Stimulated activated CD8-positive, alpha-beta memory T cell treated with anti-CD3 and anti-CD28 coated beads, Interleukin-4, amount 100 ng/mL, for 4 hours (primary cell): ENCODE results near the gene DDX24.
"Not testable (repeated sequence)": the region's sequence is repeated elsewhere in the genome, so short reads cannot be mapped to it uniquely, and the experiment has no call there.

ENCODE experiments used
- DNase-seq, 2 donors: peaks; one replicate each; pipeline ENCODE4 v3.0.0-alpha.2; 2020; ENCODE audit warnings: low read depth in 2 of 2, low spot score in 1 of 2

The DDX24 gene

GRCh38 chr14:94087891-94088290, 6.9 kb upstream of the DDX24 start:
- DNase-seq: no peak

GRCh38 chr14:94081386-94081820, 401 bp upstream of the DDX24 start:
- no peak for DNase-seq

GRCh38 chr14:94079891-94080620, 946 bp downstream of the DDX24 start:
- no peak for DNase-seq

DNA sequence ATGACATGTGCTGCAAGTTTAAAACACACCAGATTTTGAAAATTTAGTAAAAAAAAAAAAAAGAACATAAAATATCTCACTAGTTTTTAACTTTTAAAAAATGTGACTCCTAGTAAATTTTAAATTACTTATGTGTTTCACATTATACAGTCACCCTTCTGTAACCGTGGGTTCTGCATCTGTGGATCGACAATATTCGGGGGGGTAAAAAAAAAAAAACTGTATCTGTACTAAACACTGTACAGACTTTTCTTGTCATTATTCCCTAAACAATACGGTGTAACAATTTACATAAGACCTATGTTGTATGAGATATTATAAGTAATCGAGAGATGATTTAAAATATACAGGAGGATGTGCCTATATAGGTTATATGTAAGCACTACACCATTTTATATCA, 3.2 kb downstream of the DDX24 start:
- DNase-seq: no peak

GRCh38 chr14:94077111-94077821, 3.7 kb downstream of the DDX24 start:
- no peak for DNase-seq

DNA sequence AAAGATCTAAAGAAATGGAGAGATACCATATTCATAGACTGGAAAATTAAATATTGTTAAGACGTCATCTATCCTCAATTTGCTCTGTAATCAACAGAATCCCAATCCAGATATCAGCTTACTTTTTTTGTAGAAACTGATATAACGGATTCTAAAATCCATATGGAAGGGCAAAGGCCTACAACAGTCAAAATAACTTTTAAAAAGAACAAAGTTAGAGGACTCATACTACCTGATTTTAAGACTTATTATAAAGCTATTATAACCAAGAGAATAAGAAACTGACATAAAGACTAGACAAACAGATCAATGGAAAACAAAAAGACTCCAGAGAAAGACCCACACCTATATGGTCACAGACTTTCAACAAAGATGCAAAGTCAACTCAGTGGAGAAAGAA, 6.0 kb downstream of the DDX24 start:
- DNase-seq: no peak

DNA sequence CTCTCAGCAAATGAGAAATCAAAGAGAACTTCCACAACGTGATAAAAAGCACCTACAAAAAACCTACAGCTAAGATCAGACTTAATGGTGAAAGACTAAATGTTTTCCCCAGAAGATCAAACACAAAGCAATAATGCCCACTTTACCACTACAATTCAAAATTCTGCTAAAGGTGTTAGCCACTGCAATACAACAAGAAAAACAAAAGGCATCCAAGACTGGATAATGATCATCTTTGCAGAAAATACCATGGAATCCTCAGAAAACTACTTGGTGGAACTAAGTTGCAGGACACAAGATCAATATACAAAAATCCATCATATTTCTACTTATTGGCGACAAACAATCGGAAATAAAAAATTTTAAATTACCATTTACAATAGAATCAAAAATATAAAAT, 6.5 kb downstream of the DDX24 start:
- no peak for DNase-seq

GRCh38 chr14:94072076-94072475, 8.9 kb downstream of the DDX24 start:
- DNase-seq: not testable (repeated sequence)

DNA sequence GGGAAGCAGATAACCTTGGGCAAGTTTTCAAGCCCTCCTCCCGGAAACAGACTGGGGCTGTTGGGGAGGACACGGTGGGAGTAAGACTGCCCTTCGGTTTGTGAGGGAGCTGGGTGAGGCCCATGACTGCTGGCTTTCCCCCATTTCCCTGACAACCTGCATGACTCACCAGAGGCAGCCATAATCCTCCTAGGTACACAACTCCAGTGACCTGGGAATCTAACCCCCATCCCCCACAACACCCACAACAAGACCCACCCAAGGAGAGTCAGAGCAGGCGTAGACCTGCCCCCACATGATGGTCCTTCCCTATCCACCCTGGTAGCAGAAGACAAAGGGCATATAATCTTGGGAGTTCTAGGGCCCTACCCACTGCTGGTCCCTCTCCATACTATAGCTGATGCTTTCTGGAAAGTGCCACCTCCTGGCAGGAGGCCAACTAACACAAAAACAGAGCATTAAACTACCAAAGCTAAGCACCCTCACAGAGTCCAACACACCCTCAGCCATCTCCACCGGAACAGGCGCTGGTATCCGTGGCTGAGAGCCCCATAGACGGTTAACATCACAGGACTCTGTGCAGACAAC, 14.8 kb downstream of the DDX24 start:
- DNase-seq: no peak

GRCh38 chr14:94062344-94062940, 18.6 kb downstream of the DDX24 start:
- DNase-seq: no peak

- no peak for DNase-seq
Observed at GRCh38 chr14:94059998-94060397, 21.0 kb downstream of the DDX24 start.

DNA sequence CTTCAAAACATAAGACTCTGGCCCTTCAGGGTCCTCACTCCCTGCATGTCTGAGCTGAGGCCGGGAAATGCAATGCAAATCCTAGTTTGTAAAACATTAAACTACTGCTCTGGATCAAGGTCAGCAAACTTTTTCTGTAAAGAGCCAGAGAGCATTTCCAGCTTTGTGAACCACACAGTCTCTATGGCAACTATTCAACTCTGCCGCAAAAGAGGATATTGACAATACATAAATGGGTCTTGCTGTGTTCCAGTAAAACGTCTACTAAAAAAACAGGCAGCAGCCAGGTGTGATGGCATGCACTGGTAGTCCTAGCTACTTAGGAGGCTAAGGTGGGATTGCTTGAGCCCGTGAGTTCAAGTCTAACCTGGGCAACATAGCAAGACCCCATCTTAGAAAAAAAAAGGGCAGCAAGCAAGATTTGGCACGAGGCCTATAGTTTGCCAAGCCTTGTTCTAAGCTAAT, 22.3 kb downstream of the DDX24 start:
- no peak for DNase-seq

- no peak for DNase-seq
Observed at GRCh38 chr14:94058128-94058673, 22.8 kb downstream of the DDX24 start.

GRCh38 chr14:94056579-94057308, 24.3 kb downstream of the DDX24 start:
- no peak for DNase-seq

DNA sequence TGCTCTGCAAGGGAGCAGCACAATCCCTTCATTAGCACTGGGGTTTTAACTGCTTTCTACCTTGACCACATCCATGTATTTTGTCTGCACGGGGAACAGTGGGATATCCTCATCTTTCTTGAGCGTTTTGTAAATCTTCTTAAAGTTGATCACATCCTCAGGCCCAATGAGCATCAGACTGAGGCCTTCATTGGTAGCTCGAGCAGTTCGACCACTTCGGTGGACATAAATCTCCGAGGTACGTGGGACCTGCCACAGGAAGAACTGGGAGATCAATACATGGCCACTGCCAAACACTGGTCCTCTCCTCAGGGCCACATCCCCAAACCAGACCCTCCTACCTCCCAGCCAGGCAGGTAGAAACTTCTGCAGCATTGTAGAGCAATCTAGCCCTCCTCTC, 26.1 kb downstream of the DDX24 start:
- no peak for DNase-seq

- DNase-seq: no peak
Observed at GRCh38 chr14:94054401-94054800, 26.6 kb downstream of the DDX24 start.

DNA sequence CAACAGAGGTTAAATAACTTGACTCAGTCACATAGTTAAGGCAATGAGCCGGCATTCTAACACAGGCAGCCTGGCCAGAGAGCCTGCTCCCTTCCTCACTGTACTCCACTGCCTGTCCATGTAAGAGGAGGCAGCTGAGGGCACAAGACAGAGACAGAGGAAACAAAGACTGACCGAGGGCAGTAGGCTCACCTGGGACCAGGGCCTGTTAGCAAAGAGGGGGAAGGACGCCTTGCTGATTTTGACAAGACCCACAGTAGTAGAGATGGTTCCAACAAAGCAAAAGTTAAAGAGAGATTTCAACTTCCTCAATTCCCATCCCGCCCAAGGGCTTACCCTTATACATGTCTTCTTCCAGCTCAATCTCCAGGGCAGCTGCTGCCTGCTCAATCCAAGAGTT, 28.3 kb downstream of the DDX24 start:
- no peak for DNase-seq

DNA sequence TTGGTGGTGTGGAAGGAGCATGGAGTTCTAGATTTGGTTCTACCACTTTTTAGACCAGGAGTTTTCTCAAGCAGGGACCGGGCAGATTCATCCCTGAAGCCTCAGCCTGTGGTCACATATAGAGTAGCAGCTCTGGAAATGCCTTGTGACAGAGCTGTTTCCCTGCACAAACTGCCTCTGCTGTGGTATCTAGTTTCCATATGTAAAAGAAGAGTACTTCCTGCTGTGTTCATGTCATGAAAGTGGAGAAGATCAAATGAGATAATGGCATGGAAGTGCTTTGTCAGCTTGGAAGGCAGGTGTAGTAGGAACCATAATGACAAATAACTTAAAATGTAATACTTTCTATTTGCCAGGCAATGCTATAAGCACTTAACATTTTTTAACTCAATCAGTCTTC, 28.8 kb downstream of the DDX24 start:
- no peak for DNase-seq

DNA sequence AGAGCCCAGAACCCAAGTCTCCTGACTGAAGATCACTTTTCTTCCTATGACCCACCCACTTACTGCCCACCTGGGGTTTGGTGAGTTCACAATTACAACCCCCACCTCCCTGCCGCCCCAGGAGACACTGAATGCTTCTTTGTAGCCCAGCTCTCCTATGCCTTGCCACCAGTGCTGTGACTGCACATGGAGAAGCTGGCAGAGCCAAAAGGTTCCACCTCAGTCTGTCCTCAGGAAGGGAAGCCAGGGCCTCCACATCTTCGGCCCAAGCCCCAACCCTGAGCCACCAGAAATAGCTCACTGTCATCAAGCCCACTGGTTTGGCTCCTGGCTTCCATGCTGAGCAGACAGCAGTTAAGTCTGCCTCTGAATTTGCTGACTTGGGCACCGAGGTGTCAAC, 29.2 kb downstream of the DDX24 start:
- DNase-seq: no peak

DNA sequence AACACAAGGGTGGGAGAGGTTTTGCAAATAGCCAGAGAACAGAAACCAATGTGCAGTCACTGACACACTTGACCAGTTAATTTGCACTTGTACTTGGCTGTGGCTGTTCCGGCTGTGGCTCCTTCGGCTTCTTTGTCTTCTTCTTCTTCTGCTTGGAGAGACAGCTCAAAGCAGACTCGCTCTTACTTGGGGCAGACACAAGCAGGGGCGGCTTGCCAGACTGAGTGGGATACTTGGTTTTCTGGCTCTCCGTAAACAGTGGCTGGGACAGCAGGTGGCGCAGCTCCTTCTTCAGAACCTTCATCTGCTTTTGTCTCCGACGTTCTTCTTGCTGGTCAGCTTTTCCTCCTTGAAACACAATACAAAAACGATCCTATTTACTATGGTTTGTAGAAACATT, 29.9 kb downstream of the DDX24 start:
- DNase-seq: no peak
